ENCODE measurements around the gene ASB4.

Gene ASB4

DNA sequence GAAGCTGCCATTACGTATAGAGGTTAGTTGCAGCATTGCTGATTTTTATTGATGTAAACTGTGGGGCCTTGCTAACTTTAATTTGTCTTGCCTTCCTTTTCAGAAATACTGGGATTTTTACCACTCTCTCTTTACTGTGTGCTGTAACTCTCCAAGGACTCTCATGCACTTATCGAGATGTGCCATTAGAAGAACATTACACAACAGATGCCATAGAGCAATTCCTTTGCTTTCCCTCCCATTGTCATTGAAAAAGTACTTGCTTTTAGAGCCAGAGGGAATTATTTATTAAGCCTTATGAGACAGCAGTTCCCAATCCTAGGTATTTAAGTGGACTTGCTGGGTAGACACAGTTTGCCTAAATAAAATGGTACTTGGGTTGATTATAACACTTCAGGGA, 51.7 kb downstream of the ASB4 start:
- no peaks in the 10 kb centered on the region for H3K27me3 ChIP-seq (replicated peaks)
- no peak overlapping the region for H3K27ac ChIP-seq
- no peak for DNase-seq
- H3K4me3 ChIP-seq (ENCODE audit: low read depth, low read length): no peak overlapping the region
- TF ChIP-seq, protein P1, sequence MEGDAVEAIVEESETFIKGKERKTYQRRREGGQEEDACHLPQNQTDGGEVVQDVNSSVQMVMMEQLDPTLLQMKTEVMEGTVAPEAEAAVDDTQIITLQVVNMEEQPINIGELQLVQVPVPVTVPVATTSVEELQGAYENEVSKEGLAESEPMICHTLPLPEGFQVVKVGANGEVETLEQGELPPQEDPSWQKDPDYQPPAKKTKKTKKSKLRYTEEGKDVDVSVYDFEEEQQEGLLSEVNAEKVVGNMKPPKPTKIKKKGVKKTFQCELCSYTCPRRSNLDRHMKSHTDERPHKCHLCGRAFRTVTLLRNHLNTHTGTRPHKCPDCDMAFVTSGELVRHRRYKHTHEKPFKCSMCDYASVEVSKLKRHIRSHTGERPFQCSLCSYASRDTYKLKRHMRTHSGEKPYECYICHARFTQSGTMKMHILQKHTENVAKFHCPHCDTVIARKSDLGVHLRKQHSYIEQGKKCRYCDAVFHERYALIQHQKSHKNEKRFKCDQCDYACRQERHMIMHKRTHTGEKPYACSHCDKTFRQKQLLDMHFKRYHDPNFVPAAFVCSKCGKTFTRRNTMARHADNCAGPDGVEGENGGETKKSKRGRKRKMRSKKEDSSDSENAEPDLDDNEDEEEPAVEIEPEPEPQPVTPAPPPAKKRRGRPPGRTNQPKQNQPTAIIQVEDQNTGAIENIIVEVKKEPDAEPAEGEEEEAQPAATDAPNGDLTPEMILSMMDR (IDR thresholded peaks at IDR 0.05; ENCODE audit: low read depth, low read length, missing control alignments): no peak
- no peaks in the 10 kb centered on the region for H3K36me3 ChIP-seq (replicated peaks)
- in situ Hi-C loops (cut with HindIII; ENCODE audit: low pct_ligation_motif_present, low sequenced_read_pairs): no loop called here

DNA sequence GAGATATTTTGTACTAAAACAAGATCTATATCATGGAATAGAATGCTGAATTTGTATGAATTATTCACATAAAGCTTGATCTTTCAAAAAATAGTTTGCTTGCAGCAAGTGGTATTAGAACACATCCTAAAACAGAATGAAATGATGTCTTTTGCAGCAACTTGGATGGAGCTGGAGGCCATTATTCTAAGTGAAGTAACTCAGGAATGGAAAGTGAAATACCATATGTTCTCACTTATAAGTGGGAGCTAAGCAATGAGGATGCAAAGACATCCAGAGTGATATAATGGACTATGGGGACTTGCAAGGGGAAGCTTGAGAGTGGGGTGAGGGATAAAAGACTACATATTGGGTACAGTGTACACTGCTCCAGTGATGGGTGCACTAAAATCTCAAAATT, 53.7 kb downstream of the ASB4 start:
- no peak overlapping the region for H3K27ac ChIP-seq
- H3K27me3 ChIP-seq (replicated peaks): no peaks in the 10 kb centered on the region
- no peak for DNase-seq
- H3K4me3 ChIP-seq (ENCODE audit: low read depth, low read length): no peak overlapping the region
- TF ChIP-seq, protein P1 (IDR thresholded peaks at IDR 0.05; ENCODE audit: low read depth, low read length, missing control alignments): no peak
- in situ Hi-C loops (cut with HindIII; ENCODE audit: low pct_ligation_motif_present, low sequenced_read_pairs): no loop called here
- no peaks in the 10 kb centered on the region for H3K36me3 ChIP-seq (replicated peaks)

DNA sequence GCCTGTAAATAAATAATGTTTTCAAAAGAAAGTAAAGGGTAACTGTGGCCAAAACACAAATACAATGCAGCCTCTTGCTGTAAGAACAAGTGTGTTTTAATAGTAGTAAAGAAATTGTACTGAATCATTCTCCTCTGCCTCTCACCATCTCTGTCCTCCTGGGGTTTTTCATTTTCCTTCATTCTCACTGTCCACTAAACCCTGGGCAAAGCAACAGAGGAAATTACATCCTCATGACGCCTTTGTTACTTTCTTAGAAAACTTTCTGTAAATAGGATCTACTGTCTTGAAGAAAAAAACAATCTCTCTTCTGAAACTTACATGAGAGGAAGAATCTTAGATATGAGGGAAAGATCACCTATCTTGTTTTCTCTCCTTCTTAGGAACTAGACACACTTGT, 54.6 kb downstream of the ASB4 start:
- in situ Hi-C loops (cut with HindIII; ENCODE audit: low pct_ligation_motif_present, low sequenced_read_pairs): no loop called here
- H3K4me3 ChIP-seq (ENCODE audit: low read depth, low read length): no peak overlapping the region
- no peak overlapping the region for H3K27ac ChIP-seq
- no peaks in the 10 kb centered on the region for H3K36me3 ChIP-seq (replicated peaks)
- DNase-seq: no peak
- H3K27me3 ChIP-seq (replicated peaks): no peaks in the 10 kb centered on the region
- TF ChIP-seq, protein P1 (IDR thresholded peaks at IDR 0.05; ENCODE audit: low read depth, low read length, missing control alignments): no peak

DNA sequence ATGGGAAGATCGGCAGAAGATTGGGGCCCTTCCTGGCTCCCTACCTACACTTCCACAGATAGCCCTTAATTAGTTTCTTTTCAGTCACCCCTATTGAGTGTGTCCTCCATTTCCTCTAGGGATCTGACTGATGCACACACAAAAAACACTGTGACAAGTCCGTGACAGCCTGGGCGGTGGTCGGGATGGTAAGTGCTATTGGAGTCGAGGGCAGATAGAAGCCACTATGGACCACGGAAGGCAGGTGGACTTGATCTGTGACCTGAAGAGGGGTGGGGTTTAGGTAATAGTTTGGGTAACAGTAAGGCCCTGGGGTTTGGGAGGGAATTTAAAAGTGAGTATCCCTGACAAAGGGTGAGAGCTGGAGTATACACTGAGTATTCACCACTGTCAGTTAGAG, 57.6 kb downstream of the ASB4 start:
- Histone ChIP-seq H3K4me3 (ENCODE audit: low read depth, low read length) (no peak overlapping the region), H3K36me3 (replicated peaks) (no peaks in the 10 kb centered on the region), H3K27ac (no peak overlapping the region), H3K27me3 (replicated peaks) (no peaks in the 10 kb centered on the region)
- TF ChIP-seq, protein P1 (IDR thresholded peaks at IDR 0.05; ENCODE audit: low read depth, low read length, missing control alignments): no peak
- no peak for DNase-seq
- in situ Hi-C loops (cut with HindIII; ENCODE audit: low pct_ligation_motif_present, low sequenced_read_pairs): no loop called here

DNA sequence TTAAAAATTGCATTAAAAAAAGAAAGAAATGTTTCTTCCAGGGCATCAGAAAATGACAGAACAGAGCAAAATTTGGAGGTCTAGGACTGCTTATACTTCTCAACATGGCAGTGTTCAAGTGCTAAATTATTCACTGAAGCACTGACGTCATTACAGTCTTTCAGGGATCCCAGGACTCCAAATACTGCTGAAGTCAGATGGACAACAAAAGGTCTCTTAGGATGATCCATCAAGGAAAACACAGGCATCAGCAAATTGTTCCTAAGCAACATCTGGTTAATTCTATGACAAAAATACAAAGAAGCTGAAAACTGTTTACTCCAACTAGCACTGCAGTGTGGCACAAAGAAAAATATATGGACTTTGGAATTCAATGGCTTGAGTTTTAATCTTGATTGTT, 58.4 kb downstream of the ASB4 start:
- in situ Hi-C loops (cut with HindIII; ENCODE audit: low pct_ligation_motif_present, low sequenced_read_pairs): no loop called here
- no peak overlapping the region for H3K27ac ChIP-seq
- no peak overlapping the region for H3K4me3 ChIP-seq (ENCODE audit: low read depth, low read length)
- DNase-seq: no peak
- no peaks in the 10 kb centered on the region for H3K36me3 ChIP-seq (replicated peaks)
- TF ChIP-seq, protein P1 (IDR thresholded peaks at IDR 0.05; ENCODE audit: low read depth, low read length, missing control alignments): no peak
- H3K27me3 ChIP-seq (replicated peaks): no peaks in the 10 kb centered on the region

DNA sequence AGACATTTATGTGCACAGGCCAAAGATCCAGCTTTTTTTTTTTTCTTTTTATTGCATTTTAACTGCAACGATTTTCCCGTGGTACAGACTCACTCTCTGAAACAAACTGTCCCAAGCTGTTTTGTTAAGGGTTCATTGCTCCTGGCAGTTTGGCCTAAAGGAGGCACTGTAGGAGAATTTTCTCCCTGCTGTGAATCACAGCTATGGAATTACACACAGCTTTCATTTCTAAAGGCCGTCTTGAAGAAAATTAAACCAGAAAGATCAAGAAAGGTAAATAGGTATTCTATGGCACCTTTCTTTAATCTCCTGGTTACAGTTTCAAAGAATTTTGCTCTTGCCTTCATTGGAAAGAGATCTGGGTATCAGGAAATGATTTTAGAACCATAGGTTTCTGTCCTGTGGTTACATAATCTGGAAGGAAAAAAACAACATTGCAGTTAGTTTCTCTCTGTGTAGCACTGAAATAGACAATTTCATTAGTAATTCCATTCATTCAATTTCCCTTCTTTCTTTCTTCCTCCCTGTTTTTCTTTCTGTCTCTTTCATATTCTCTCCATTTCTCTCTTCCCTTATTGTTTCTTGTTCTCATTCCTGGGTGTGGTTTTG, 59.4 kb downstream of the ASB4 start:
- in situ Hi-C loops (cut with HindIII; ENCODE audit: low pct_ligation_motif_present, low sequenced_read_pairs): no loop called here
- H3K4me3 ChIP-seq (ENCODE audit: low read depth, low read length): peak overlapping the region; percentile 43
- no peaks in the 10 kb centered on the region for H3K27me3 ChIP-seq (replicated peaks)
- H3K27ac ChIP-seq: peak overlapping the region; percentile 74
- TF ChIP-seq, protein P1 (IDR thresholded peaks at IDR 0.05; ENCODE audit: low read depth, low read length, missing control alignments): peak; percentile 88
- no peaks in the 10 kb centered on the region for H3K36me3 ChIP-seq (replicated peaks)
- DNase-seq: peak; percentile 71

All from brain microvascular endothelial cell (primary cell).